Neural cell (in vitro differentiated cells): Measurements from ENCODE around the gene ZNF407.

Experiments
- EP300 ChIP-seq: fragments of 450-650 bp; conservative IDR thresholded peaks from 2 replicates; pipeline ENCODE4 v1.6.1; 2014; ENCODE audit warnings: antibody characterized with exemption, mild to moderate bottlenecking, moderate library complexity; ENCODE audit not compliant: poor library complexity, severe bottlenecking
- EZH2 ChIP-seq: fragments of 200-600, 300-800 bp; shearing (Covaris generic), sonication (generic); IDR thresholded peaks from 2 replicates; pipeline ENCODE4 v1.6.1; 2014; ENCODE audit warnings: antibody characterized with exemption, low read length, borderline replicate concordance, mild to moderate bottlenecking; ENCODE audit not compliant: insufficient read depth, poor library complexity, severe bottlenecking
- MXI1 ChIP-seq: fragments of 450-650 bp; conservative IDR thresholded peaks from 2 replicates; pipeline ENCODE4 v1.6.1; 2014; ENCODE audit warnings: antibody characterized with exemption, mild to moderate bottlenecking; ENCODE audit not compliant: poor library complexity, severe bottlenecking
- POLR2AphosphoS5 ChIP-seq: IDR thresholded peaks from 2 replicates; pipeline ENCODE4 v1.6.1; 2012
- RAD21 ChIP-seq: fragments of 450-650 bp; conservative IDR thresholded peaks from 2 replicates; pipeline ENCODE4 v1.6.1; 2014; ENCODE audit warnings: antibody characterized with exemption, mild to moderate bottlenecking, moderate library complexity
- TAF1 ChIP-seq: IDR thresholded peaks from 2 replicates; pipeline ENCODE4 v1.6.1; 2012; ENCODE audit warnings: low read depth
- TF ChIP-seq, protein P1 (sequence below): fragments of 450-650 bp; IDR thresholded peaks from 2 replicates; pipeline ENCODE4 v1.5.1; 2014; ENCODE audit warnings: antibody characterized with exemption, mild to moderate bottlenecking, moderate library complexity; ENCODE audit not compliant: poor library complexity, severe bottlenecking
- TF ChIP-seq, protein P2 (sequence below): IDR thresholded peaks from 2 replicates; pipeline ENCODE4 v1.6.1; 2012; ENCODE audit warnings: borderline replicate concordance

DNA sequence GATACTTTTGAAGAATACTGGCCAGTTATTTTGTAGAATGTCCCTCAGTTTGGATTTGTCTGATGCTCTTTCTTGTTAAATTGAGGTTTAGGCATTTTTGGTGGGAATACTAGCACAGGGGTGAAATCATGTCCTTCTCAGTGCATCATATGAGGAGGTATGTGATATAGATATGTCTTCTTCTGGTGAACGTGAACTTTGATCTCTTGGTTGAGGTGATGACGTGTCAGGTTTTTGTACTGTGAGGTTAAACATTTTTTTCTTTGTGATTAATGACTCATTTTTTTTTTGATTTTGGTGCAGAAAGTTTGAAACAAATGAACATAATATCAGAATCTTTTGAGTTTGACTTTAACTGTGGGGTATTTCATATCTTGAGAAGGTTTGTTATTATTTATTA, 11.0 kb downstream of the ZNF407 start:
- TF ChIP-seq, protein P1, sequence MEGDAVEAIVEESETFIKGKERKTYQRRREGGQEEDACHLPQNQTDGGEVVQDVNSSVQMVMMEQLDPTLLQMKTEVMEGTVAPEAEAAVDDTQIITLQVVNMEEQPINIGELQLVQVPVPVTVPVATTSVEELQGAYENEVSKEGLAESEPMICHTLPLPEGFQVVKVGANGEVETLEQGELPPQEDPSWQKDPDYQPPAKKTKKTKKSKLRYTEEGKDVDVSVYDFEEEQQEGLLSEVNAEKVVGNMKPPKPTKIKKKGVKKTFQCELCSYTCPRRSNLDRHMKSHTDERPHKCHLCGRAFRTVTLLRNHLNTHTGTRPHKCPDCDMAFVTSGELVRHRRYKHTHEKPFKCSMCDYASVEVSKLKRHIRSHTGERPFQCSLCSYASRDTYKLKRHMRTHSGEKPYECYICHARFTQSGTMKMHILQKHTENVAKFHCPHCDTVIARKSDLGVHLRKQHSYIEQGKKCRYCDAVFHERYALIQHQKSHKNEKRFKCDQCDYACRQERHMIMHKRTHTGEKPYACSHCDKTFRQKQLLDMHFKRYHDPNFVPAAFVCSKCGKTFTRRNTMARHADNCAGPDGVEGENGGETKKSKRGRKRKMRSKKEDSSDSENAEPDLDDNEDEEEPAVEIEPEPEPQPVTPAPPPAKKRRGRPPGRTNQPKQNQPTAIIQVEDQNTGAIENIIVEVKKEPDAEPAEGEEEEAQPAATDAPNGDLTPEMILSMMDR: no peak
- TF ChIP-seq RAD21 (no peak), EZH2 (no peak), POLR2AphosphoS5 (no peak), EP300 (no peak), TAF1 (no peak), MXI1 (no peak)
- TF ChIP-seq, protein P2, sequence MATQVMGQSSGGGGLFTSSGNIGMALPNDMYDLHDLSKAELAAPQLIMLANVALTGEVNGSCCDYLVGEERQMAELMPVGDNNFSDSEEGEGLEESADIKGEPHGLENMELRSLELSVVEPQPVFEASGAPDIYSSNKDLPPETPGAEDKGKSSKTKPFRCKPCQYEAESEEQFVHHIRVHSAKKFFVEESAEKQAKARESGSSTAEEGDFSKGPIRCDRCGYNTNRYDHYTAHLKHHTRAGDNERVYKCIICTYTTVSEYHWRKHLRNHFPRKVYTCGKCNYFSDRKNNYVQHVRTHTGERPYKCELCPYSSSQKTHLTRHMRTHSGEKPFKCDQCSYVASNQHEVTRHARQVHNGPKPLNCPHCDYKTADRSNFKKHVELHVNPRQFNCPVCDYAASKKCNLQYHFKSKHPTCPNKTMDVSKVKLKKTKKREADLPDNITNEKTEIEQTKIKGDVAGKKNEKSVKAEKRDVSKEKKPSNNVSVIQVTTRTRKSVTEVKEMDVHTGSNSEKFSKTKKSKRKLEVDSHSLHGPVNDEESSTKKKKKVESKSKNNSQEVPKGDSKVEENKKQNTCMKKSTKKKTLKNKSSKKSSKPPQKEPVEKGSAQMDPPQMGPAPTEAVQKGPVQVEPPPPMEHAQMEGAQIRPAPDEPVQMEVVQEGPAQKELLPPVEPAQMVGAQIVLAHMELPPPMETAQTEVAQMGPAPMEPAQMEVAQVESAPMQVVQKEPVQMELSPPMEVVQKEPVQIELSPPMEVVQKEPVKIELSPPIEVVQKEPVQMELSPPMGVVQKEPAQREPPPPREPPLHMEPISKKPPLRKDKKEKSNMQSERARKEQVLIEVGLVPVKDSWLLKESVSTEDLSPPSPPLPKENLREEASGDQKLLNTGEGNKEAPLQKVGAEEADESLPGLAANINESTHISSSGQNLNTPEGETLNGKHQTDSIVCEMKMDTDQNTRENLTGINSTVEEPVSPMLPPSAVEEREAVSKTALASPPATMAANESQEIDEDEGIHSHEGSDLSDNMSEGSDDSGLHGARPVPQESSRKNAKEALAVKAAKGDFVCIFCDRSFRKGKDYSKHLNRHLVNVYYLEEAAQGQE: no peak
